Adrenal gland (tissue), 5 donors: ENCODE results near the gene FAM78B.

ENCODE experiments used
- CTCF ChIP-seq, 6 experiments: fragments of 450-650 bp in 4 of 6; fragments of 200-600 bp in 2 of 6; sonication (generic) in 1 of 6; IDR thresholded peaks; 1 replicate in 5 of 6; 2 replicates in 1 of 6; pipeline versions ENCODE4 v1.5.1 to v1.8.0; 2016 to 2021; ENCODE audit warnings: antibody characterized with exemption in 6 of 6, mild to moderate bottlenecking in 2 of 6, moderate library complexity in 1 of 6
- POLR2A ChIP-seq, 2 donors: fragments of 450-650 bp; IDR thresholded peaks; one replicate each; pipeline ENCODE4 v1.6.1; 2017; ENCODE audit warnings: antibody characterized with exemption in 2 of 2, mild to moderate bottlenecking in 2 of 2, moderate library complexity in 1 of 2
- donor health status: DM: no; HTN: no; CAD: no.

GRCh38 chr1:166082601-166083000 lies 84.2 kb downstream of the FAM78B start:
- TF ChIP-seq POLR2A (IDR thresholded peaks at IDR 0.05) (no peak), CTCF (IDR thresholded peaks at IDR 0.05) (no peak)
